ENCODE results near the gene SCARB1.

The SCARB1 gene

GRCh38 chr12:124849382-124849781, 14.3 kb downstream of the SCARB1 start:
- H3K36me3 Mint-ChIP-seq (ENCODE audit: low read depth): no peaks in the 10 kb centered on the region
- no peaks in the 10 kb centered on the region for H3K9me3 Mint-ChIP-seq
- no peak overlapping the region for H3K4me3 Mint-ChIP-seq
- no peaks in the 10 kb centered on the region for H3K27me3 Mint-ChIP-seq (ENCODE audit: low read depth)
- H3K27ac Mint-ChIP-seq: no peak overlapping the region
- no peak for DNase-seq (ENCODE audit: low spot score)
- peaks cover 7% of the 10 kb centered on the region for H3K4me1 Mint-ChIP-seq (ENCODE audit: low read depth)

GRCh38 chr12:124848621-124849380, 14.9 kb downstream of the SCARB1 start:
- H3K36me3 Mint-ChIP-seq (ENCODE audit: low read depth): no peaks in the 10 kb centered on the region
- no peaks in the 10 kb centered on the region for H3K9me3 Mint-ChIP-seq
- H3K4me1 Mint-ChIP-seq (ENCODE audit: low read depth): peaks cover 7% of the 10 kb centered on the region
- H3K4me3 Mint-ChIP-seq: no peak overlapping the region
- no peak overlapping the region for H3K27ac Mint-ChIP-seq
- no peak for DNase-seq (ENCODE audit: low spot score)
- H3K27me3 Mint-ChIP-seq (ENCODE audit: low read depth): no peaks in the 10 kb centered on the region

GRCh38 chr12:124847113-124848074, 16.3 kb downstream of the SCARB1 start:
- no peak for DNase-seq (ENCODE audit: low spot score)
- H3K4me1 Mint-ChIP-seq (ENCODE audit: low read depth): peaks cover 4% of the 10 kb centered on the region
- no peaks in the 10 kb centered on the region for H3K9me3 Mint-ChIP-seq
- no peak overlapping the region for H3K27ac Mint-ChIP-seq
- H3K4me3 Mint-ChIP-seq: no peak overlapping the region
- H3K36me3 Mint-ChIP-seq (ENCODE audit: low read depth): no peaks in the 10 kb centered on the region
- H3K27me3 Mint-ChIP-seq (ENCODE audit: low read depth): no peaks in the 10 kb centered on the region

GRCh38 chr12:124844411-124845397, 19.0 kb downstream of the SCARB1 start:
- H3K4me1 Mint-ChIP-seq (ENCODE audit: low read depth): no peaks in the 10 kb centered on the region
- no peaks in the 10 kb centered on the region for H3K9me3 Mint-ChIP-seq
- H3K4me3 Mint-ChIP-seq: no peak overlapping the region
- no peak overlapping the region for H3K27ac Mint-ChIP-seq
- H3K27me3 Mint-ChIP-seq (ENCODE audit: low read depth): no peaks in the 10 kb centered on the region
- H3K36me3 Mint-ChIP-seq (ENCODE audit: low read depth): no peaks in the 10 kb centered on the region
- no peak for DNase-seq (ENCODE audit: low spot score)

GRCh38 chr12:124842800-124843510, 20.7 kb downstream of the SCARB1 start:
- Mint-ChIP-seq H3K27me3 (ENCODE audit: low read depth) (no peaks in the 10 kb centered on the region), H3K9me3 (no peaks in the 10 kb centered on the region), H3K36me3 (ENCODE audit: low read depth) (no peaks in the 10 kb centered on the region), H3K4me3 (no peak overlapping the region), H3K27ac (no peak overlapping the region), H3K4me1 (ENCODE audit: low read depth) (no peaks in the 10 kb centered on the region)
- DNase-seq (ENCODE audit: low spot score): no peak

GRCh38 chr12:124842073-124842749, 21.5 kb downstream of the SCARB1 start:
- Mint-ChIP-seq H3K9me3 (no peaks in the 10 kb centered on the region), H3K36me3 (ENCODE audit: low read depth) (no peaks in the 10 kb centered on the region), H3K27ac (no peak overlapping the region), H3K4me3 (no peak overlapping the region), H3K4me1 (ENCODE audit: low read depth) (peaks cover 1% of the 10 kb centered on the region), H3K27me3 (ENCODE audit: low read depth) (no peaks in the 10 kb centered on the region)
- DNase-seq (ENCODE audit: low spot score): no peak

GRCh38 chr12:124841558-124841945, 22.1 kb downstream of the SCARB1 start:
- no peak overlapping the region for H3K27ac Mint-ChIP-seq
- H3K4me1 Mint-ChIP-seq (ENCODE audit: low read depth): peaks cover 2% of the 10 kb centered on the region
- no peak for DNase-seq (ENCODE audit: low spot score)
- no peaks in the 10 kb centered on the region for H3K27me3 Mint-ChIP-seq (ENCODE audit: low read depth)
- H3K4me3 Mint-ChIP-seq: no peak overlapping the region
- H3K36me3 Mint-ChIP-seq (ENCODE audit: low read depth): no peaks in the 10 kb centered on the region
- H3K9me3 Mint-ChIP-seq: no peaks in the 10 kb centered on the region

- Mint-ChIP-seq H3K27ac (no peak overlapping the region), H3K4me3 (no peak overlapping the region), H3K4me1 (ENCODE audit: low read depth) (peaks cover 2% of the 10 kb centered on the region), H3K9me3 (no peaks in the 10 kb centered on the region), H3K36me3 (ENCODE audit: low read depth) (no peaks in the 10 kb centered on the region), H3K27me3 (ENCODE audit: low read depth) (no peaks in the 10 kb centered on the region)
- no peak for DNase-seq (ENCODE audit: low spot score)
Observed at GRCh38 chr12:124837958-124838803, 25.5 kb downstream of the SCARB1 start.

- H3K27ac Mint-ChIP-seq: no peak overlapping the region
- no peak for DNase-seq (ENCODE audit: low spot score)
- H3K36me3 Mint-ChIP-seq (ENCODE audit: low read depth): no peaks in the 10 kb centered on the region
- H3K4me3 Mint-ChIP-seq: no peak overlapping the region
- no peaks in the 10 kb centered on the region for H3K27me3 Mint-ChIP-seq (ENCODE audit: low read depth)
- H3K4me1 Mint-ChIP-seq (ENCODE audit: low read depth): peaks cover 2% of the 10 kb centered on the region
- no peaks in the 10 kb centered on the region for H3K9me3 Mint-ChIP-seq
Observed at GRCh38 chr12:124837249-124837897, 26.3 kb downstream of the SCARB1 start.

- H3K27me3 Mint-ChIP-seq (ENCODE audit: low read depth): no peaks in the 10 kb centered on the region
- H3K9me3 Mint-ChIP-seq: no peaks in the 10 kb centered on the region
- H3K4me3 Mint-ChIP-seq: no peak overlapping the region
- no peaks in the 10 kb centered on the region for H3K36me3 Mint-ChIP-seq (ENCODE audit: low read depth)
- peaks cover 2% of the 10 kb centered on the region for H3K4me1 Mint-ChIP-seq (ENCODE audit: low read depth)
- no peak for DNase-seq (ENCODE audit: low spot score)
- no peak overlapping the region for H3K27ac Mint-ChIP-seq
Observed at GRCh38 chr12:124836759-124837158, 26.9 kb downstream of the SCARB1 start.

GRCh38 chr12:124835656-124836410, 27.8 kb downstream of the SCARB1 start:
- H3K4me3 Mint-ChIP-seq: no peak overlapping the region
- DNase-seq (ENCODE audit: low spot score): no peak
- no peaks in the 10 kb centered on the region for H3K27me3 Mint-ChIP-seq (ENCODE audit: low read depth)
- H3K27ac Mint-ChIP-seq: no peak overlapping the region
- H3K9me3 Mint-ChIP-seq: no peaks in the 10 kb centered on the region
- H3K36me3 Mint-ChIP-seq (ENCODE audit: low read depth): no peaks in the 10 kb centered on the region
- H3K4me1 Mint-ChIP-seq (ENCODE audit: low read depth): peaks cover 2% of the 10 kb centered on the region
